NCI-H82 (cell line): ENCODE measurements around the gene DDX25.
"Not testable (repeated sequence)": the region's sequence is repeated elsewhere in the genome, so short reads cannot be mapped to it uniquely, and the experiment has no call there.

Source experiments
- DNase-seq: peaks from one replicate; lab custom pipeline; 2025; lab: John Stamatoyannopoulos, UW

DDX25 gene

DNA sequence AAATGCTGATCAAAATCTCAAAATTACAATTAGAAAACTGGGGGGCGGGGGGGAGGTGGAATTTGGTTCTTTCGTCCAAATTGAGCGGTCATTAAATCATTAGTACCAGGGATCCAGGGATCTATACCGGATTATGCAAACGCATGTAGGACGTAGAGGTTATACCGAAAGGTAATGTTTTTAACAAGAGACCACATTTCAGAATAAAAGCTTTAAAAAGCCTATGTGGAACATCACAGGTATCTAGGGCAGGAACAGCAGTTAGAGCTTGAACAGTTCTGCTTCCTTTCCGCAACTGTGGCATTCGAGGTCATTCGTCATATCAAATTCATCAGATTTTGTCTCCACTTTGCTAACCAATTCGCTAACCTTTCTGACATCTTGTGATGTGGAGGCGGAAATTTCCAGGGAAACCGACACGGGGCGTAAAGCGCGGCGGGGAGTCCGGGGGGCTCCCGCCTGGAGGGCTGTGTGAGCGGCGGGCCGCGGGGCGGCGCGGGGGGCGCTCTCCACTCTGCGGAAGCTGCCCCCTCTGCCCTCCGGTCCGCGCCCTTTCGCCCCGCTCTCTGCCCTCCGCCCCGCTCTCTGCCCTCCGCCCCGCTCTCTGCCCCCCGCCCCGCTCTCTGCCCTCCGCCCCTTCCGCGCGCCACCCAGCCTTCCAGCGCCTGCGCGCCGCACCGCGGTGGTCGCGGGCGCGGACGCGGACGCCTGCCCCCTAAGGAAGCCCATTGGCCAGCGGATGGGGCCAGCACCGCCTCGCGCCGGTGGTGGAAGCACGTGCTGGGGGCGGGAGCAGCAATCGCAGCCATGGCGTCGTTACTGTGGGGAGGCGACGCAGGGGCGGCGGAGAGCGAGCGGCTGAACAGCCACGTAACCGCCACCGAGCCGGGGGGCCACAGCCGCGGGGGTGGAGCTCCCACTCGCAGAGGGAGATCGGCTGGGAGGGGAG is at the start of gene DDX25:
Gene DDX25 (plus strand): TSS at position 798 of the 949 bp plus-strand sequence. CDS start 10 bp downstream, at position 808.
- peak; percentile 41 for DNase-seq

DNA sequence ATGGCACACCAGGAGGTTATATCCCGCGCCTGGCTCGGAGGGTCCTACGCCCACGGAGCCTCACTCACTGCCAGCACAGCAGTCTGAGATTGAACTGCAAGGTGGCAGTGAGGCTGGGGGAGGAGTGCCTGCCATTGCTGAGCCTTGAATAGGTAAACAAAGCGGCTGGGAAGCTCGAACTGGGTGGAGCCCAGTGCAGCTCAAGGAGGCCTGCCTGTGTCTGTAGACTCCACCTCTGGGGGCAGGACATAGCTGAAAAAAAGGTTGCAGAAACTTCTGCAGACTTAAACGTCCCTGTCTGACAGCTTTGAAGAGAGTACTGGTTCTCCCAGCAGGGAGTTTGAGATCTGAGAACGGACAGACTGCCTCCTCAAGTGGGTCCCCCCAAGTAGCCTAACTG is 46.6 kb upstream of the DDX25 start:
- DNase-seq: not testable (repeated sequence)

- DNase-seq: not testable (repeated sequence)
Observed at GRCh38 chr11:125862786-125863185, 41.5 kb upstream of the DDX25 start.

GRCh38 chr11:125865354-125865753 is 39.0 kb upstream of the DDX25 start:
- not testable (repeated sequence) for DNase-seq

- DNase-seq: no peak
Observed at GRCh38 chr11:125869521-125869920, 34.8 kb upstream of the DDX25 start.

- DNase-seq: peak; percentile 82
Observed at GRCh38 chr11:125871391-125872137, 32.7 kb upstream of the DDX25 start.

- DNase-seq: no peak
Observed at GRCh38 chr11:125872138-125872491, 32.2 kb upstream of the DDX25 start.

DNA sequence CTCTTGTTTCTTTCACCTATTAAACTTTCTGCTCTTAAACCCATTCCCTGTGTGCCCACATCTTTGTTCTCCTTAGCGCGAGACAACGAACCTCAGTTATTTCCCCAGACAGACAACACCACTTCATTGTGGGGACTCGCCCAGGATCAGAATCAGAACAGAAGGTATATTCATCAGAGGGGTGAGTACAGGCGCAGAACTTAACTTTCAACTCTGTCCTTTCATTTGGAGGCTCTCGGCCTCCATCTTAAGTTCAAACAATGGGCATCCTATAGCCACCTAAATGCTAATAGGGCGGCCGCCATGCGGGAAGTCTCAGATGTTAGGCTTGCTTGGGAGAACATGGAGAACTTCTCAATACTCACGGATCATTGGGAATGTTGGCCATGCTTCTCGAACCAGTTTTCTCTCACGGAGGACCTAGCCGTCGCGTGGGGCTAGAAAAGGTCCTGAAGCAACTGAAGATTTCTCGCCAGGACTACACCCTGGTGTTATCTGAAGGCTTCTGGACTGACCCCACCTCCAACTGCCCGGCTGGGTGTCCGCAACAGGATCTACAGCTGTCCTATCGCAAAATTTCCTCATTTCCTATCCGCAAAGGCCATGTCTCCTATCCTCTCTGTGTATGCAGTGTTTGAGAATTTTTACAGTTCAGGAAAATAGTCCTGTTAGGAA is 30.3 kb upstream of the DDX25 start:
- no peak for DNase-seq

- DNase-seq: peak; percentile 85
Observed at GRCh38 chr11:125874556-125875124, 29.7 kb upstream of the DDX25 start.

DNA sequence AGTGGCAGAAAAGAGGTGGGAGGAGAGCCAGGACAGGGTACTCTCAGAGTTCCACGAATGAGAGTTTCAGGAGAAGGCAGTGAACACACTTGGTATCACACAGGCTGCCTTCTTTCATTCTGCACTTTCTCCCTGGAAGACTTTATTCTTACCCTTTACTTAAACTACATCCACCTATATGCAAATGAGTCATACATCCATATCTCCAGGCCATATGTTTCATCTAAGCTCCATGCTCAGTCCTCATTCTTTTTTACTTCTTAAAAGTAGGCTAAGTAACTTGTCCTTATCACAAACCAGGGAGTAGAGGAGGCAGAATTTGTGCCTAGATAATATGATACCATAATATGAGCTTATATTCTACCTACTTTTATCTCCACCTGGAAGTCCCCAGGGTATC is 23.0 kb upstream of the DDX25 start:
- no peak for DNase-seq

DNA sequence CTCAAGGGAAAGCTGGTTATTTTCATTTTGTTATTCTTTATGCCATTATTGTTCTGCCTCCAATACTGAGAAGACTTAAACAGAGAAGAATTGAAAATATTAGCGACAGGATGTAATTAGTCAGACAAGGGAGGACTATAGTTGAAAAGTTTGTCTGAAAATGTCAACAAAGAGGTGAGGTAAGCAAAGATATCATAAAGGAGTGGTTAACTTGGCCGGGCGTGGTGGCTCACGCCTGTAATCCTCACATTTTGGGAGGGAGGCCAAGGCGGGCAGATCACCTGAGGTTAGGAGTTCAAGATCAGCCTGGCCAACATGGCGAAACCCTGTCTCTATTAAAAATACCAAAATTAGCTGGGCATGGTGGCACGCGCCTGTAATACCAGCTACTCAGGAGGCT is 20.9 kb upstream of the DDX25 start:
- no peak for DNase-seq

DNA sequence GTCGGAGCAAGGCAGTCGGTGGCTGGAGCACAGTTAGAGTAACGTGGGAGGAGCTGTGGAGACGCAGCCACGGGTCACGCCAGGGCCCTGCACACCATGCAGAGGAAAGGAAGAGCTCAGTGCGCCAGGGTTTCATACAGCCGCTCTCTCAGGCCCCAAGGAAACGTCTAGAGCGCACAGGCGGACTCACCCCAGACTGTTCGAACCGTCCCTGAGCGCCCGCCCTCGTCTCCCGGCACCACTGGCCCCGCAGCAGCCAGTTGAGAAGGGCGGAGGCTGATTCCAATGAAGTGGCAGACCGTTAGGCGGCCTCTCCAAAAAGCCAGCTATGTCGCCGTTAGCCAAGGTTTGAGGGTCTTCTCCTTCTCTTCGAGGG is 17.3 kb upstream of the DDX25 start:
- no peak for DNase-seq

GRCh38 chr11:125887373-125888324 is 16.7 kb upstream of the DDX25 start, which contains the start of gene HYLS1:
Gene HYLS1, plus strand, starts transcription at chr11:125887668. Its CDS starts 11,701 bp downstream, at chr11:125899369.
- DNase-seq: peak; percentile 61

- DNase-seq: no peak
Observed at GRCh38 chr11:125890447-125891100, 13.7 kb upstream of the DDX25 start.

GRCh38 chr11:125892071-125892470 is 12.2 kb upstream of the DDX25 start:
- DNase-seq: no peak

DNA sequence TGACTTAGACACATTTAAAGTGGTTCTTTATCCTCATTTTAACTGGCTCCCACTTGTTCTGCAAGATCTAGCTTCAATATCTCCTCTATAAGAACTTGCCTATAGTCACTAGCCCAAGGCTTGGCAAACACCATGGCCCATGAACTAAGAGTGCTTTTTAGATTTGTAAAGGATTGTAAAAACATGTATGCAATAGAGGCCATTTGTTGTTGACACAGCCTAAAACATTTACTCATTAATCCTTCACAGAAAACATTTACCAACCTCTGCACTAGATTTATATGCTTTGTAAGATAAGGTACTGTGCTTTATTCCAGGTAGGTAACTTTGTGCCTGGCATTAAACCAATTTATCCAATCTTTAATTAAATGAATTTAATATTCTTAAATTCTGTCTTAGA is 11.3 kb upstream of the DDX25 start:
- no peak for DNase-seq

DNA sequence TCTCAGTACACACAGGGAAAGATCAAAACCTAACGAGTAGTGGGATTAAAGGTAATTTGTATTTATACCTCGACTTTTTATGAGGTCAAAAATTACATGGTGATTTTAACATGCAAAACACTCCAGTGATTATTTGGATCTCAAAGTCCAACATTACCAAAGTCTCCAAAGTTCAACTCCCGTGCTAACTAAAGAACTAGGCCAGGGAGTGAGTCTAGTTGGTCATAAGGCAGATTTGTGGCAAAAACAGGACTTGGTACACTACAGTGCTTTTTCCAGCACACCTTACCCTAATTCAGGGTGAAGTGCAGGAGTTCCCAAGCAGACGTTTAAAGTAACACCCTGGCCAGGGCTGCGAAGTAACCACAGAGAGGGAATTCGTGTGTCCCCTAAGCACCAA is 2.4 kb upstream of the DDX25 start:
- no peak for DNase-seq

- no peak for DNase-seq
Observed at GRCh38 chr11:125902277-125902926, 1.9 kb upstream of the DDX25 start.

GRCh38 chr11:125902927-125903710 is 1.2 kb upstream of the DDX25 start, which contains the start of gene PUS3:
Gene PUS3, minus strand, starts transcription at chr11:125903206. Its CDS starts 6,922 bp downstream, at chr11:125896284.
- peak; percentile 92 for DNase-seq
